ENCODE data around the gene USO1.

DNA sequence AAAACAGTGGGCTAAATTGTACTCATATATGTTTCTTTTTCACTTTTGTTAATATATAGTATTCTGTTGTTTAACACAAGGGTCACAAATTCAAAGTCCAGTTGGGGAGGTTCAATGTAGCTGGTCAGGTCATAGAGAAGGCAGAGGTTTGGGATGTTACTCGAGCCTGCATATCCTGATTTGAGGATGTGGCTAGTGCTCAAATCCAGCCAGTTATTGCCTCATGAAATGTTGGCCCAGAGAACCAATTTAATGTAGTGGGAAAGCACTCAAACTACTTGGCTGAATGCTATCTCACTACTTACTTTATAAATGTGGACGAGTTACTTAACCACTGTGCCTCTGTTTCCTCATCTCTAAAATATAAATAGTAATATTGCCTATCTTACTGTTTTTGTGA, 12.5 kb downstream of the USO1 start:
- TF ChIP-seq POLR2A (IDR thresholded peaks at IDR 0.05): no peak
- TF ChIP-seq, protein P1, sequence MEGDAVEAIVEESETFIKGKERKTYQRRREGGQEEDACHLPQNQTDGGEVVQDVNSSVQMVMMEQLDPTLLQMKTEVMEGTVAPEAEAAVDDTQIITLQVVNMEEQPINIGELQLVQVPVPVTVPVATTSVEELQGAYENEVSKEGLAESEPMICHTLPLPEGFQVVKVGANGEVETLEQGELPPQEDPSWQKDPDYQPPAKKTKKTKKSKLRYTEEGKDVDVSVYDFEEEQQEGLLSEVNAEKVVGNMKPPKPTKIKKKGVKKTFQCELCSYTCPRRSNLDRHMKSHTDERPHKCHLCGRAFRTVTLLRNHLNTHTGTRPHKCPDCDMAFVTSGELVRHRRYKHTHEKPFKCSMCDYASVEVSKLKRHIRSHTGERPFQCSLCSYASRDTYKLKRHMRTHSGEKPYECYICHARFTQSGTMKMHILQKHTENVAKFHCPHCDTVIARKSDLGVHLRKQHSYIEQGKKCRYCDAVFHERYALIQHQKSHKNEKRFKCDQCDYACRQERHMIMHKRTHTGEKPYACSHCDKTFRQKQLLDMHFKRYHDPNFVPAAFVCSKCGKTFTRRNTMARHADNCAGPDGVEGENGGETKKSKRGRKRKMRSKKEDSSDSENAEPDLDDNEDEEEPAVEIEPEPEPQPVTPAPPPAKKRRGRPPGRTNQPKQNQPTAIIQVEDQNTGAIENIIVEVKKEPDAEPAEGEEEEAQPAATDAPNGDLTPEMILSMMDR (IDR thresholded peaks at IDR 0.05): no peak
